Gastroesophageal sphincter (tissue), 4 donors: ENCODE data around the gene ETV6. TPM values are rescaled to one million over a fixed set of nuclear protein-coding genes. Genes with fewer than 3 reads are reported as not detected.

Experiments used
- ATAC-seq: fragments of 150-250 bp; one replicate; pipeline ENCODE4 v1.9.1; 2016; ENCODE audit warnings: mild to moderate bottlenecking, moderate library complexity
- H3K27ac ChIP-seq, 4 donors: fragments of 200-600 bp; sonication (generic) in 3 of 4; 1 replicate in 3 of 4; 2 replicates in 1 of 4; pipeline ENCODE4 v1.5.1; 2016 to 2019
- H3K27me3 ChIP-seq: fragments of 200-600 bp; sonication (generic); one replicate; pipeline ENCODE4 v1.5.1; 2019
- H3K36me3 ChIP-seq, 2 donors: fragments of 200-600 bp; sonication (generic); one replicate each; pipeline ENCODE4 v1.5.1; 2019; ENCODE audit warnings: control low read depth in 1 of 2
- H3K4me1 ChIP-seq, 3 donors: fragments of 200-600 bp; sonication (generic); 1 replicate in 2 of 3; 2 replicates in 1 of 3; pipeline ENCODE4 v1.5.1; 2016 to 2019; ENCODE audit warnings: control low read depth in 2 of 3
- H3K4me3 ChIP-seq, 2 donors: fragments of 200-600 bp; sonication (generic); one replicate each; pipeline ENCODE4 v1.5.1; 2019; ENCODE audit warnings: mild to moderate bottlenecking in 1 of 2, moderate library complexity in 1 of 2
- H3K9me3 ChIP-seq, 3 donors: fragments of 200-600 bp; sonication (generic); one replicate each; pipeline ENCODE4 v1.5.1; 2017 to 2019; ENCODE audit warnings: control low read depth in 2 of 3
- CTCF ChIP-seq, 4 experiments: fragments of 200-600 bp in 2 of 4; fragments of 450-650 bp in 2 of 4; sonication (generic) in 1 of 4; IDR thresholded peaks; one replicate each; pipeline ENCODE4 v1.5.1; 2017 to 2019; ENCODE audit warnings: antibody characterized with exemption in 4 of 4, mild to moderate bottlenecking in 2 of 4, moderate library complexity in 2 of 4
- EP300 ChIP-seq: sonication (generic); formaldehyde crosslinking; IDR thresholded peaks from one replicate; pipeline ENCODE4 v1.6.1; 2017; ENCODE audit warnings: antibody characterized with exemption, mild to moderate bottlenecking
- POLR2A ChIP-seq, 2 donors: fragments of 450-650 bp; IDR thresholded peaks; one replicate each; pipeline ENCODE4 v1.6.1; 2017; ENCODE audit warnings: antibody characterized with exemption in 2 of 2, mild to moderate bottlenecking in 2 of 2, moderate library complexity in 1 of 2
- POLR2AphosphoS5 ChIP-seq: sonication (generic); formaldehyde crosslinking; IDR thresholded peaks from one replicate; pipeline ENCODE4 v1.6.1; 2017; ENCODE audit warnings: antibody characterized with exemption
- WGBS, 2 donors: methylation state at CpG; one replicate each; pipeline ENCODE4 v1.1.5; 2018; ENCODE audit warnings: low coverage in 1 of 2; 5-methylcytosine and 5-hydroxymethylcytosine counted together
- total RNA-seq, 4 donors: library from RNA; depleted of rRNA; stranded (reverse); fragments of >200 nt; gene quantifications; one replicate each; pipeline ENCODE4 v1.1.0, GENCODE V29; 2016

Gene ETV6
- total RNA-seq, 4 donors from 2014 or later = 18.7 to 30.1 (median 21.1) TPM

DNA sequence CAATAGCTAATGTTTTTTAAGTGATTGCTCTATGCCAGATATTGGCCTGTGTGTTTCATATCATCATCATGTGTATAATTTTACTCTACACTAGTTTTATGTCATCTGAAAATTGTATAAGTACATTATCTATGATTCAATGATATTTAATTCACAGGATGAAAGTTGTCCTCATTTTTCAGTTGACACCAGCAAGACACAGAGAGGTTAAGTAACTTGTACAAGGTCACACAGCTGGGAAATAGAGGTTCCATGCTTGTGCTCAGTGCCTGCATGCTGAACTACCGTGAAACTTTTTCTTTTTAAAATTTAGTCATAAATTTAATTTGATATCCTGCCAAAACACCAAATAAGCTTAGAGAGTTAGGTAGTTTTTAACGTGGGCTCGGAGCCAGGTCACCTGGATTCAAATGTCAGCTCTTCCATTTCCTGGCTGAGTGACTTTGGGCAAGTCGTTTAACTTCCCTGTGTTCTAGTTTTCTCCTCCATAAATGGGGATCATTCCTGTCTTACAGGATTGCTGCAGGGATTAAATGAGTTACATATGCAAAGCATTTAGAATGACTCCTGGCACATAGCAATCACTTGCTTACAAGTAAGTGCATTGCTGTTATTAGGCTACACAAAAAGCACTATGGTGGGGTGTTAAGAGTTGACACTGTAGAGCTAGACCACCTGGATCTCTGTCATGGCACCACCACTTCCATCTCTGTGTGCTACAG is 183.9 kb downstream of the ETV6 start:
- TF ChIP-seq POLR2A (IDR thresholded peaks at IDR 0.05) = no peak
- no peak for TF ChIP-seq EP300
- TF ChIP-seq POLR2AphosphoS5 = no peak
- no peak for TF ChIP-seq CTCF (IDR thresholded peaks at IDR 0.05)
- Histone ChIP-seq H3K36me3 (no peaks in the 10 kb centered on the region), H3K9me3 (no peaks in the 10 kb centered on the region), H3K4me1 (peaks cover 18 to 94% (median 38%) of the 10 kb centered on the region in 3 donors), H3K27me3 (no peaks in the 10 kb centered on the region), H3K27ac (peak overlapping the region in 1 of 4 donors; percentile 52), H3K4me3 (no peak overlapping the region)
- WGBS, 2 donors = 53 to 70% methylated on average over 4 of the region's 4 CpGs
- no peak for ATAC-seq

DNA sequence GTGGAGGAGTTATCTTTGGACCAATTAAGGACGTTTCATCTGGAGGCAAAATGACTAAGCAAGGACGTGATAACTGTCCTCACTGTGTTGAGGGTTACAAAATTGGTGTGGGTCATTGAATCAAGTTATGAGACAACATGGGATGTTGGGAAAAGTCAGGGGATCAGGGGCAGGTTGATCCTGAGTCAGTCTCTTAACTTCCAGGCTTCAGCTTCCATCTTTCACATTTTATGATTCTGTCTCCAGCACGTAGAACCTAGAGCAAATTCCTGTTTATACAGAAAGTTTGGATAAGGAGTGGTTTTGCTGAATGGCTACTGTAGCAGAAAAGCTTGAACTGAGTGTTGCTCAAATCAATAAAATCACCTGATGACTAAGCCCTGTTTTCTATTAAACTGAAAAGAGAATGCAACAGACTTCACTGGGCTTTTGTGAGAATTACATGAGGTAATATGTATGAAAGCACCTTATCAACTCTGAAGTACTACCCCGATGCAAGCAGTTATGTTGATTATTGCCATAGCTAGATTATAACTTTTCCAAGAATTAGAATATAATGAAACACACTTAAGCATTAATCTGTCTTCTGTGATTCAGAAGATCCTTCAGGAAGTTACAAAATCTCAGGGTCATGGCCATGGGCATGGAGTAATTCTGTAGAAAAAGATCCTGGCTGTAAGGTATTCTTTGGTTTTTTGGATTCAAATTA is 184.8 kb downstream of the ETV6 start:
- no peaks in the 10 kb centered on the region for H3K27me3 ChIP-seq
- H3K27ac ChIP-seq = peak overlapping the region in 3 of 4 donors; percentile 6 to 52 (median 33)
- no peak for ATAC-seq

GRCh38 chr12:11834931-11835330 is 185.5 kb downstream of the ETV6 start:
- TF ChIP-seq CTCF (IDR thresholded peaks at IDR 0.05) = no peak
- no peak for TF ChIP-seq POLR2A (IDR thresholded peaks at IDR 0.05)
- TF ChIP-seq POLR2AphosphoS5 = no peak
- no peak for TF ChIP-seq EP300
- H3K27me3 ChIP-seq = no peaks in the 10 kb centered on the region
- H3K27ac ChIP-seq = peak overlapping the region in 3 of 4 donors; percentile 6 to 52 (median 33)
- WGBS, 2 donors = 63 to 73% methylated on average over 3 of the region's 3 CpGs
- ATAC-seq = no peak
- peaks cover 25 to 94% (median 37%) of the 10 kb centered on the region in 3 donors for H3K4me1 ChIP-seq
- H3K36me3 ChIP-seq = no peaks in the 10 kb centered on the region
- no peaks in the 10 kb centered on the region for H3K9me3 ChIP-seq
- H3K4me3 ChIP-seq = no peak overlapping the region

More for the DNA sequence above, 184.8 kb downstream of the ETV6 start:
- Histone ChIP-seq H3K4me3 (no peak overlapping the region), H3K36me3 (no peaks in the 10 kb centered on the region), H3K4me1 (peaks cover 25 to 94% (median 43%) of the 10 kb centered on the region in 3 donors), H3K9me3 (no peaks in the 10 kb centered on the region)
- TF ChIP-seq EP300 (no peak), CTCF (IDR thresholded peaks at IDR 0.05) (no peak), POLR2AphosphoS5 (no peak), POLR2A (IDR thresholded peaks at IDR 0.05) (no peak)
- WGBS, 2 donors = 40 to 43% methylated on average over 4 of the region's 4 CpGs

DNA sequence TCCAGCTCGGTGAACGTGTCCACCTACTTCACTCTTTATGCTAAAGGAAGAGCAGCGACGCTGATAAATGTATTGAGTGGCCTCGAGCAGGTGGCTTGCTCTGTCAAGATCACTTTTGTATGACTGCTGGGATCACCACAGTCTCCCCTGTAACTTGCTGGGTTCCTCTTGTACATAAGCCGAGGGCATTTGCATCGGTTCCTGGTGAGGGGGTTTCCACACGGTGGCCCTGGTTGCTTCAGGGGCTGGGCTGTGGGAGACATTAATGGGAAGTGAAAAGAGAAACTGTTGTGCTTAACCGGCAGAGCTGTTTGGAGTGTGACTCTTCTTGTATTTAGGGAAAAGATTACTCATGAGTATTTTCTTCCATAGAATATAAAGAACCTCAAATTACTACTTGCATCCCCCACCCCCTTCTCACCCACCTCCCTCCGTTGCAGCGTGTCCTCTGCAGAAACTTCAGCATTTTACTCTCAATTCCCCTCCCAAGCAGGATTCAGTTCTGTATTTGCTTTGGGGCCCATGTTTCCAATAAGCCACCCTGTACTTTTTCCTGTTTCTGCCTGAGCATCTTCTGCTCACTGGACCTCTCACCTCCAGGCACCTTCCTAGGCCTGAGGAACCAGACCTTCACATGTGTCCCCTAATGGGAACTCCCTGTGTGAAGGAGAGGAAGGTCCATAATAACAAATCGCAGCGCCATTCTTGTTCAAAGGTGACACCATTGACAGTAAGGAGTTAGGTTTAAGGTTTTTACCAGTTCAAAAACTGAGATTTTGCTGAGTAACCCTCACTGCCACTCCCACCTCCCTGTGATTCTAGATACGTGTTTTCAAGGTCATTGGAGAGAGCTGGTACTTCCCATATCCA is 187.0 kb downstream of the ETV6 start:
- Histone ChIP-seq H3K4me1 (peaks cover 22 to 86% (median 36%) of the 10 kb centered on the region in 3 donors), H3K27ac (peak overlapping the region; percentile 18 to 75 (median 41))
- peak; percentile 39 for ATAC-seq

More for the DNA sequence above, 187.0 kb downstream of the ETV6 start:
- WGBS, 2 donors = 56 to 64% methylated on average over 8 to 14 of the region's 14 CpGs
- peak; percentile 30 for TF ChIP-seq POLR2AphosphoS5
- no peak for TF ChIP-seq CTCF (IDR thresholded peaks at IDR 0.05)
- Histone ChIP-seq H3K4me3 (no peak overlapping the region), H3K36me3 (peaks cover 0 to 8% of the 10 kb centered on the region in 2 donors), H3K9me3 (no peaks in the 10 kb centered on the region), H3K27me3 (no peaks in the 10 kb centered on the region)
